GM10248 (cell line): ENCODE results near the gene HOXB9.

Source experiments
- CTCF ChIA-PET: fragments of 300-600 bp; sonication (Branson Sonifier 250); formaldehyde crosslinking; extraction: SDS; loops from one replicate; lab custom pipeline; 2021; ENCODE audit warnings: antibody characterized with exemption; lab: Yijun Ruan, JAX
- POLR2A ChIA-PET: fragments of 350-650 bp; sonication (Branson Sonifier 250); formaldehyde crosslinking; extraction: SDS; loops from one replicate; lab custom pipeline; 2020; ENCODE audit warnings: antibody characterized with exemption; lab: Yijun Ruan, JAX
- DNase-seq: peaks from one replicate; pipeline ENCODE4 v3.0.0; 2012; ENCODE audit errors: extremely low spot score
- TF ChIP-seq, protein P1 (sequence below): IDR thresholded peaks from 2 replicates; pipeline ENCODE4 v1.5.1; 2012; ENCODE audit warnings: mild to moderate bottlenecking, low read depth; ENCODE audit errors: extremely low read depth, missing control alignments, control extremely low read depth

HOXB9 gene

DNA sequence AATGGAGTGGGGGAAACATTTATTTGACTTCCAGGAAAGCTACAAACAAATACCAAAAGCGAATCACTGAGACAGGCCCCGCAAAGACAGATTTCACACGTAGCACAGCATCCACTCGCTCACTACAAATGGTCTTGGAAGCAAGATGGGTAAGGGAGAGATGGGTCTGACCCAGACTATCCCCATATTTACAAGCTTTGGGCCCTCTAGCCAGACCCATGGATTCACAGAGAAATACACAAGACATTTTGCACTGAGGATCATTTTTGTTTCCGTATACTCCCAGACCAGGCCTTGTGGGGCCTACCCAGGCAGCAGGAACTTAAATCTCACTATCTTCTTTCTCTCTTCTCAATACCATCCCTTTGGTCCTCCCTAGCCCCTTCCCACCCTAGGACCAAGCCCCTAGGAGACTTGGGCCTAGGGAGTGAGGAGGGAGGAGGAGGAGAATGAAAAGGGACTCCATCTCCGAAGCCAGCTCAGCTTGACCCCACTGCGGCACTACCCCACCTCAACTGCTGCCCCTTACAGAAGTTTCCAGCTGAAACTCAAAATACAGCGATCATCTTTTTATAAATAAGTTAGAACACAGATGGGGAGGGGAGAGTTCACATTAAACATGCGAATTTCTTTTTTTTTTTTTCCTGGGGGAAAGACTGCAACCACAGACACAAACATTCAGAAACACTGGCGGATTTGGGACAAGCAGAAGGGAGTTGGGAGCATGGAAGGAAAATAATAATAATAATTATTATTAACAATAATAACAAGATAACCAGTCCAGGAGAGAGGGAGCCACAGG, 34.7 kb downstream of the HOXB9 start:
- ChIA-PET POLR2A (no interaction called here), CTCF (interaction anchor here (1.0 to 4.1 kb wide), 9 partner anchors 21 to 328 kb away, joined by 3 to 51 read pairs (median 8); partner anchors contain the start of gene HOXB9)
- DNase-seq = no peak
- TF ChIP-seq, protein P1, sequence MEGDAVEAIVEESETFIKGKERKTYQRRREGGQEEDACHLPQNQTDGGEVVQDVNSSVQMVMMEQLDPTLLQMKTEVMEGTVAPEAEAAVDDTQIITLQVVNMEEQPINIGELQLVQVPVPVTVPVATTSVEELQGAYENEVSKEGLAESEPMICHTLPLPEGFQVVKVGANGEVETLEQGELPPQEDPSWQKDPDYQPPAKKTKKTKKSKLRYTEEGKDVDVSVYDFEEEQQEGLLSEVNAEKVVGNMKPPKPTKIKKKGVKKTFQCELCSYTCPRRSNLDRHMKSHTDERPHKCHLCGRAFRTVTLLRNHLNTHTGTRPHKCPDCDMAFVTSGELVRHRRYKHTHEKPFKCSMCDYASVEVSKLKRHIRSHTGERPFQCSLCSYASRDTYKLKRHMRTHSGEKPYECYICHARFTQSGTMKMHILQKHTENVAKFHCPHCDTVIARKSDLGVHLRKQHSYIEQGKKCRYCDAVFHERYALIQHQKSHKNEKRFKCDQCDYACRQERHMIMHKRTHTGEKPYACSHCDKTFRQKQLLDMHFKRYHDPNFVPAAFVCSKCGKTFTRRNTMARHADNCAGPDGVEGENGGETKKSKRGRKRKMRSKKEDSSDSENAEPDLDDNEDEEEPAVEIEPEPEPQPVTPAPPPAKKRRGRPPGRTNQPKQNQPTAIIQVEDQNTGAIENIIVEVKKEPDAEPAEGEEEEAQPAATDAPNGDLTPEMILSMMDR = no peak

GRCh38 chr17:48590607-48591161, 35.5 kb downstream of the HOXB9 start:
- POLR2A ChIA-PET = no interaction called here
- TF ChIP-seq, protein P1 = no peak

GRCh38 chr17:48589831-48590606, 36.1 kb downstream of the HOXB9 start, which contains the start of gene HOXB3:
HOXB3 (minus strand) TSS chr17:48590241; CDS start chr17:48552474, 37,767 bp downstream.
- TF ChIP-seq, protein P1 = no peak
- ChIA-PET CTCF (interaction anchor here (0.7 to 3.0 kb wide), 14 partner anchors 23 to 572 kb away, joined by 3 to 18 read pairs (median 4); partner anchors contain the start of gene HOXB9), POLR2A (no interaction called here)
- no peak for DNase-seq

More at GRCh38 chr17:48590607-48591161, 35.5 kb downstream of the HOXB9 start:
- CTCF ChIA-PET = interaction anchor here (0.7 to 2.7 kb wide), 9 partner anchors 22 to 517 kb away, joined by 3 to 11 read pairs (median 4); partner anchors contain the start of gene HOXB9
- no peak for DNase-seq

DNA sequence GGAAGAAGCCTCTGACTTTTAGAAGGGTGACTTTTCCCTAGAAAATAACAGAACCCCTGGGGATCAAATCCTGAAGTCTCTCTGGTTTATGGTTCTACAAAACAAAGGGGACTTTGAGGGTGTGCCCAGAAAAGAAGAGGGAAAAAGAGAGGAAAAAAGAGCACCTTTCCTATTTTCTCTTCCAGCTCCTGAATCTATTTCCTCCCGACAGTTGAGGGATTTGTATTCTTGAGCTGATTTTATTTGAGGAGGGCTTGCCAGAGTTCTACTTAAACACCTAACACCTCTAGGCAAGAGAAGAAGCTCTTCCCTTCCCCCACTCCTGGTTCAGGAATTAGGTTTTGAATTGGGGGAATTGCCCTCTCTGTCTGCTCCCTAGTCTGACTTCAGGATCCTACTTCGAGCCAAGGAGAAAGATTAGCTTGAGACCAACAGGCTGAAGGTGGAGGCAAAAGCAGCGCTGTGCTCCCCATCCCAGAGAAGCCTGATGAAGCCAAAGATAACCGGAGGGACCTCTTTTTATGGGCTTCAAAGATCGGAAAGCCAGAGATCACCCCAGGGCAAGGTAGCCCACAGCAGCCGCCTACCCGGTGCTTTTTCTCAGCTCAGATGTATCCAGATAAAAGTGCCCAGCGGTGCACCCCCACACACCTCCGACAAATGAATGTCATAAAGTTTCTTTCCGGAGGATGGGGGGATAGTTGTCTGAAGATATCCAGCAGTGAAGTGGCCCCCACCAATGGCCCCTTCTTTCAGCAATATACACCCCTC, 36.9 kb downstream of the HOXB9 start:
- TF ChIP-seq, protein P1 = no peak
- ChIA-PET CTCF (interaction anchor here (1.0 to 3.0 kb wide), 16 partner anchors 10 to 571 kb away, joined by 3 to 18 read pairs (median 4); partner anchors contain the start of gene HOXB4), POLR2A (no interaction called here)
- DNase-seq = no peak

DNA sequence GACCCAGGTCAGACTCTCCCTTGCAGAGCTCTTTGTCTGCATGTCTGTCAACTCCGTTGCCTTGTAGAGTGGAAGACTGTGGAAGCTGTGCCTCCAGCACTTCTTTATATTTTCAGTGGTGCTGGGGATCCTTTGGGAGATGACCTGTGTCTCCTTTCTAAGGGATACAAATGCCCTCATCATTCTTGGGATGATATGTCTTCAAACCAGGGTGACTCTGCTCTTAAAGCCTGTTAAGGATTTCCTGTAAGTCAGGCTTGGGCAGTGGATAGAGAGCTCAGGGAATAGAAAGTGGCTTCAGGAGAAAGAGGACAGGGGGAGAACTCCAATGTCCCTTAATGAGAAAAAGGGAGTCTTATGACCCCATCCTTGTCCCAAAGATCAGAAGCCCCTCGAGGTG, 37.6 kb downstream of the HOXB9 start:
- TF ChIP-seq, protein P1 = no peak
- ChIA-PET POLR2A (no interaction called here), CTCF (interaction anchor here (1.0 to 3.0 kb wide), 16 partner anchors 10 to 562 kb away, joined by 3 to 18 read pairs (median 7); partner anchors contain the start of gene HOXB4)
- DNase-seq = no peak
